ENCODE measurements around the gene GPATCH1. TPM values are rescaled to one million over a fixed set of nuclear protein-coding genes. Genes with fewer than 3 reads are reported as not detected.
A peak's percentile ranks its signal among the peaks of the same experiment; 100 is the strongest.

GPATCH1 gene
- total RNA-seq, 6 experiments from 2014 or later, result 5.9 to 7.8 (median 7.0) TPM

DNA sequence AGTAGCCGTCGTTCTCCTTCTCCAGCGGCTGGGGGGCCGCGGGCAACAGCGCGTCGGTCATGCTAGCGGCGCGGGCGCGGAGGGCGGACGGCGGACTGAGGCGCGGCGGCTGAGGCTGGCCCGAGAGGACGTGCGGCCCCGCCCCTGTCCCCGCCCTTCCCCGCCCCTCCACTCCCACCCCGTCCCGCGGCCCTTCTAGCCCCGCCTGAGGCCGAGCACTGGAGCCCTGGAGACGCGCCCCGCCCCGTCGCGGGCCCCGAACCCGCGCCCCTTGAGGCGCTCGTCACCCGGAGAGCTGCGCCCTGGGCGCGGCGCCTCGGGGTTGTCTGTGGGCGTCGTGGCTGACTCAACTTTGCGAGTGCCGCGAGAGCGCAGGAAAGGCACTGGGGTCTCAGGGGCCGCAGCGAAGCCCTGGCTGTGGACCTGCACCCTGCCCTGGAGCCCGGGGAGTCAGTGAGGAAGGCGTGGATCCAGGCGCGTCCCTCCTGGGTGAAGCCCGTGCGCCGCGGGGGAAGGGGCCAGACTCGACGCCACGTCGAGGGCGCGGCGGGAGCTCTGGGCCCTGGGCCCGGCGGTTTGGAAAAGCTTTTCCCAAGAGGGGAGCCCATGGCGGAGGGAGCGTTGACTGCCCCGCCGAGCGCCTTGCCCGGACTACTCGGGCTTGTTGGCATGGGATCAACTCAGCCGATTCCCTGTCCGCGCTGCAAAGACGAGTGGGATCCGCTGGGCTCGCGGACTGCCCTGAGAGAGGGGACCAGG lies 16.0 kb upstream of the GPATCH1 start, which contains the start of gene RHPN2:
Gene RHPN2, minus strand, starts transcription at position 97 of the 759 bp plus-strand sequence. Its CDS starts 36 bp downstream, at position 61.
- peak; percentile 39 for DNase-seq
- H3K27ac Mint-ChIP-seq, result no peak within 1 kb of the TSS
- H3K4me3 Mint-ChIP-seq, result peak within 1 kb of the TSS; percentile 79
- H3K27me3 Mint-ChIP-seq (ENCODE audit: insufficient read depth), result peaks cover 2% of the 10 kb centered on the region; the same call in 1 of the 2 replicates
- H3K36me3 Mint-ChIP-seq (ENCODE audit: low read depth), result no peaks in the 10 kb centered on the region
- peaks cover 10% of the 10 kb centered on the region for H3K4me1 Mint-ChIP-seq (ENCODE audit: low read depth)
- H3K9me3 Mint-ChIP-seq, result no peaks in the 10 kb centered on the region
- TF ChIP-seq, protein P1, sequence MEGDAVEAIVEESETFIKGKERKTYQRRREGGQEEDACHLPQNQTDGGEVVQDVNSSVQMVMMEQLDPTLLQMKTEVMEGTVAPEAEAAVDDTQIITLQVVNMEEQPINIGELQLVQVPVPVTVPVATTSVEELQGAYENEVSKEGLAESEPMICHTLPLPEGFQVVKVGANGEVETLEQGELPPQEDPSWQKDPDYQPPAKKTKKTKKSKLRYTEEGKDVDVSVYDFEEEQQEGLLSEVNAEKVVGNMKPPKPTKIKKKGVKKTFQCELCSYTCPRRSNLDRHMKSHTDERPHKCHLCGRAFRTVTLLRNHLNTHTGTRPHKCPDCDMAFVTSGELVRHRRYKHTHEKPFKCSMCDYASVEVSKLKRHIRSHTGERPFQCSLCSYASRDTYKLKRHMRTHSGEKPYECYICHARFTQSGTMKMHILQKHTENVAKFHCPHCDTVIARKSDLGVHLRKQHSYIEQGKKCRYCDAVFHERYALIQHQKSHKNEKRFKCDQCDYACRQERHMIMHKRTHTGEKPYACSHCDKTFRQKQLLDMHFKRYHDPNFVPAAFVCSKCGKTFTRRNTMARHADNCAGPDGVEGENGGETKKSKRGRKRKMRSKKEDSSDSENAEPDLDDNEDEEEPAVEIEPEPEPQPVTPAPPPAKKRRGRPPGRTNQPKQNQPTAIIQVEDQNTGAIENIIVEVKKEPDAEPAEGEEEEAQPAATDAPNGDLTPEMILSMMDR (IDR thresholded peaks at IDR 0.05), result no peak

DNA sequence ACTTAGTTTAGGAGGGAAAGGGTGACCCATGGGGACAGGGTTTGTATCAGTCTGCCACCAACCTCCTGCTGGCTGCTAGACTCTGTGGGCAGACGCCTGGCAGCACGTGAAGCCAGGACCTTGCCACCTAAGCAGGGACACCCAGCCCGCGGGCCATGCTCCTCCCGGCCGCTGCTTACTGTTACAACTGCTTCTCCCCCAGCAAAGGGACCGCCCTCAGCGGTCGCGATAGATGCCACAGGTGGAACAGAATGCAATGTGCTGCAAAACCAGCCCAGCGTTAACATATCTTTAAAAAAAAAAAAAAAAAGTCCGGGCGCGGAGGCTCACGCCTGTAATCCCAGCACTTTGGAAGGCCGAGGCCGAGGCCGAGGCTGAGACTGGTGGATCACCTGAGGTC lies 14.4 kb upstream of the GPATCH1 start:
- no peaks in the 10 kb centered on the region for H3K36me3 Mint-ChIP-seq (ENCODE audit: low read depth)
- H3K9me3 Mint-ChIP-seq, result no peaks in the 10 kb centered on the region
- peaks cover 11% of the 10 kb centered on the region for H3K4me1 Mint-ChIP-seq (ENCODE audit: low read depth)
- H3K27me3 Mint-ChIP-seq (ENCODE audit: insufficient read depth), result peaks cover 2% of the 10 kb centered on the region; the same call in 1 of the 2 replicates
- H3K27ac Mint-ChIP-seq, result no peak overlapping the region
- no peak for DNase-seq
- TF ChIP-seq, protein P1 (IDR thresholded peaks at IDR 0.05), result no peak
- H3K4me3 Mint-ChIP-seq, result no peak overlapping the region

GRCh38 chr19:33067121-33067520 lies 13.9 kb upstream of the GPATCH1 start:
- TF ChIP-seq, protein P1 (IDR thresholded peaks at IDR 0.05), result no peak
- H3K27me3 Mint-ChIP-seq (ENCODE audit: insufficient read depth), result peaks cover 2% of the 10 kb centered on the region
- H3K36me3 Mint-ChIP-seq (ENCODE audit: low read depth), result no peaks in the 10 kb centered on the region
- no peak for DNase-seq
- H3K27ac Mint-ChIP-seq, result no peak overlapping the region
- H3K4me1 Mint-ChIP-seq (ENCODE audit: low read depth), result peaks cover 16% of the 10 kb centered on the region
- no peak overlapping the region for H3K4me3 Mint-ChIP-seq
- no peaks in the 10 kb centered on the region for H3K9me3 Mint-ChIP-seq

DNA sequence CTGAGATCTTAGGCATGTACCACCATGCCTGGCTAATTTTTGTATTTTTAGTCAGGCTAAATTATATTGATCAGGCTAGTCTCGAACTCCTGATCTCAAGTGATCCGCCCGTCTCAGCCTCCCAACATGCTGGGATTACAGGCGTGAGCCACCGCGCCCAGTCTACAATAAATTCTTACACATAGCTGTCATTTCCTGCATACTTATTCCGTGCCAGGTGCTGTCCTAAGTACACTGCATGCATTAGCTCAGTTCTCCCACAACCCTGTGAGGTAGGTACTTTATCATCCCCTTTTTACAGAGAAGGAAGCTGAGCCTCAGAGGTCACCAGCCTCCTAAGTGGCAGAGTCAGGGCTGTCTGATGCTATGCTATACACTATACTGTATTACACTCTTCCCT lies 9.1 kb upstream of the GPATCH1 start:
- no peak overlapping the region for H3K4me3 Mint-ChIP-seq
- H3K4me1 Mint-ChIP-seq (ENCODE audit: low read depth), result peaks cover 12% of the 10 kb centered on the region
- DNase-seq, result no peak
- peaks cover 4% of the 10 kb centered on the region for H3K27me3 Mint-ChIP-seq (ENCODE audit: insufficient read depth)
- no peaks in the 10 kb centered on the region for H3K9me3 Mint-ChIP-seq
- TF ChIP-seq, protein P1 (IDR thresholded peaks at IDR 0.05), result no peak
- no peaks in the 10 kb centered on the region for H3K36me3 Mint-ChIP-seq (ENCODE audit: low read depth)
- no peak overlapping the region for H3K27ac Mint-ChIP-seq

DNA sequence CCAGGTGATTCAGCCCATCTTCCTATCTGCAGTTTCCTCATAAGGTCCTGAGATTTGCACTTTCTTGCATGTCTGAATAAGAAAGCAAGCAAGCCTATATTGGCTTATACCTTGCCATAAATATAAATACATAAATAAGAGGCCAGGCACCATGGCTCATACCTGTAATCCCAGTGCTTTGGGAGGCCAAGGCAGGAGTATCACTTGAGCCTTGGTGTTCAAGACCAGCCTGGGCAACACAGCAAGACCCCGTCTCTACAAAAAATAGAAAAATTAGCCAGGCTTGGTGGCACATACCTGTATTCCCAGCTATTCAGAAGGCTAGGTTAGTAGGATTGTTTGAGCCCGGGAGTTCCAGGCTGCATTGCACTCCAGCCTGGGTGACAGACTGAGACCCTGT lies 5.5 kb upstream of the GPATCH1 start:
- Mint-ChIP-seq H3K9me3 (no peaks in the 10 kb centered on the region), H3K4me3 (no peak overlapping the region), H3K27me3 (ENCODE audit: insufficient read depth) (peaks cover 2% of the 10 kb centered on the region), H3K36me3 (ENCODE audit: low read depth) (no peaks in the 10 kb centered on the region), H3K27ac (no peak overlapping the region), H3K4me1 (ENCODE audit: low read depth) (peaks cover 19% of the 10 kb centered on the region)
- TF ChIP-seq, protein P1 (IDR thresholded peaks at IDR 0.05), result no peak
- no peak for DNase-seq
